KOPT-K1 (cell line): ENCODE results near the gene GRK4.

Source experiments
- H3K27ac ChIP-seq: fragments of 200-600 bp; sonication (generic); 2 replicates; pipeline ENCODE4 v1.5.1; 2016; ENCODE audit warnings: antibody characterized with exemption, mild to moderate bottlenecking, low read depth, low read length; ENCODE audit not compliant: poor library complexity, severe bottlenecking
- H3K36me3 ChIP-seq: fragments of 200-600 bp; sonication (generic); 2 replicates; pipeline ENCODE4 v1.5.1; 2017; ENCODE audit warnings: antibody characterized with exemption, mild to moderate bottlenecking, low read length, moderate library complexity; ENCODE audit not compliant: insufficient read depth
- H3K9me3 ChIP-seq: fragments of 200-600 bp; sonication (generic); 2 replicates; pipeline ENCODE4 v1.5.1; 2017; ENCODE audit warnings: antibody characterized with exemption, low read length, mild to moderate bottlenecking; ENCODE audit not compliant: insufficient read depth, poor library complexity, severe bottlenecking

The GRK4 gene

DNA sequence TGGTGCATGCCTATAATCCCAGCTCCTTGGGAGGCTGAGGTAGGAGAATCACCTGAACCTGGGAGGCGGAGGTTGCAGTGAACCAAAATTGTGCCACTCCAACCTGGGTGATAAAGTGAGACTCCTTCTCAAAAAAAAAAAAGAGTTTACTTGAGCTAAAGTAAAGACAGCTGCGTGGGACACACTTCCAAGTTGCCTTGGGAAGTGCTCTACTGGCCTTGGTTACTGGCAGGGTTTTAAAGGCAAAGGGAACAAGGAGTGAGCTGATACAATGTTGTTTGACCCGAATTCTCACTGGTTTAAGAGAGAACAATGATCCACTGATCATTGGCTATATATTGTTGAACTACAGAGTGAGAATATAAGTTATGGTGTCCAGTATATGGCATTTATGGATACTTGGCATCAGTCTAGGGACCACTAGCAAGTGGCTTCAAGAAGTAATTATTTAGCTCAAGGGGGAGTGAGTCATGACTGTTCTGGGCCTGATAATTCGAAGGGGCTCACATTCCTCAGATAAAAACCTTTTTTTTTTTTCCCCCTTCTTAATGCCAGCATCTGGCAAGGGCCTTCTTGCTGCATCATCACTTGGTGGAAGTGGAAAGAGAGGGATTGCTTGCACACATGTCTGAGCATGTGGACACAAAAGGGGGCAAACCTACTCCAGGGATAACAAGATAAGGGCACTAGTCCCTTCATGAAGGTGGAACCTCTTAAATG lies 32.3 kb downstream of the GRK4 start:
- Histone ChIP-seq H3K27ac (no peak overlapping the region), H3K9me3 (no peaks in the 10 kb centered on the region), H3K36me3 (no peaks in the 10 kb centered on the region)

DNA sequence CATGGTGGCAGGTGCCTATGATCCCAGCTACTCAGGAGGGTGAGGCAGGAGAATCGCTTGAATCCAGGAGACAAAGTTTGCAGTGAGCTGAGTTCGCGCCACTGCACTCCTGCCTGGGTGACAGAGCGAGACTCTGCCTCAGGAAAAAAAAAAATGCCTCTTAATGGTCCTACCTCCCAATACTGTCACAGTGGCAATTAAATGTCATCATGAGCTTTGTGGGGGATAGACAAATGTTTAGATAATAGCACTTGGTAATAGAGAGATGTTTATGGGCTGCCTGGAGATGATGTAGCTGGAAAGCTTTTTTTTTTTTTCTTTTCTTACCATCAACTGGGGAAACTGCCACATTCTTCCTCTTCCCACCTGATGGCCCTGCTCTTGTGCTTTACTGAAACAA lies 33.0 kb downstream of the GRK4 start:
- Histone ChIP-seq H3K27ac (no peak overlapping the region), H3K36me3 (no peaks in the 10 kb centered on the region), H3K9me3 (no peaks in the 10 kb centered on the region)

DNA sequence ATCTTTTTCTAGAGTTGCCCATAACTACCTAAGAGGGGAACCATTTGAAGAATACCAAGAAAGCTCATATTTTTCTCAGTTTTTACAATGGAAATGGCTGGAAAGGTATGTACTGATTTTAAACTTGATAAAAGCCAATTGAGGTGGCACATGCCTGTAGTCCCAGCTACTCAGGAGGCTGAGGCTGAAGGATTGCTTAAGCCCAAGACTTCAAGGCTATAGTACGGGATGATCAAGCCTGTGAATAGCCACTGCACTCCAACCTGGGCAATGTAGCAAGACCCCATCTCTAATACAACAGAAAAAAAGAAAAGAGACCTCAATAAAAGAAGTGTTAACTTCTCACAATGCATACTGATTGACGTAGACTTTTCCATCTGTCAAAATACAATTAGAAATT lies 44.4 kb downstream of the GRK4 start:
- Histone ChIP-seq H3K27ac (no peak overlapping the region), H3K9me3 (no peaks in the 10 kb centered on the region), H3K36me3 (no peaks in the 10 kb centered on the region)

DNA sequence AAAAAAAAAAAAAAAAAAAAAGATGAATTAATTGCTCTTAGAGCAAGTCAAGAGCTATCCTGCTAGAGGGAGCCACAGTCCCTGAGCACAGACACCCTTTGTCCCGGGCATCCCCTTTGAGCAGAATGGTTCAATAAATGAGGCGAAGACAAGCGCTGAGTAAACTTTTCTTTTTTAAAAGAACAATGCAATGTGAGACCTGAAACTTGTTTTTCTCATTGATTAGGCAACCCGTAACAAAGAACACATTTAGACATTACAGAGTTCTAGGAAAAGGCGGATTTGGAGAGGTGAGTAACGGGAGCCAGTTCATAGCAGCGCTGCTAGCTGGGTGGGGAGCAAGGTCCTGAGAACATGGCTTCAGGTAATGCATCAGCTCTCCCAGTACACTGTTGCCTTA lies 46.1 kb downstream of the GRK4 start:
- H3K27ac ChIP-seq: no peak overlapping the region
- H3K9me3 ChIP-seq: no peaks in the 10 kb centered on the region
- no peaks in the 10 kb centered on the region for H3K36me3 ChIP-seq

DNA sequence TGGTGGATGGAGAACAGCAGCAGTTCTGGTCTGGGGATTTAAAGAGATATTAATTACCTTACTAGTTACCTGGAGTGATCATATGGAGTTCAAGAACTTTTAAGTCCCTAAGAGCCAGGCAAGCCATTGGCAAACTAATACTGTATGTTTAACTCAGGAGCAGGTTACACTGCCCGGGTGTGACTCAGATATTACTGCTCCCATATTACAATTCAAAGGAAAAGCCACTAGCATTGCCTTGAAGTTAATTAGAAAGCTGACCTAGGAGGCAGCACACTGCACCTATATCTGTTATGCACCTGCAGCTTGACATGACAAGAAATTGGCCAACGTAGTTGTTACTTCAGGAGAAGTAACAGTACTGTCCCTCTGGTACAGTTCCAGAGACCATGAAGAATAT lies 47.2 kb downstream of the GRK4 start:
- Histone ChIP-seq H3K36me3 (no peaks in the 10 kb centered on the region), H3K9me3 (no peaks in the 10 kb centered on the region), H3K27ac (no peak overlapping the region)

DNA sequence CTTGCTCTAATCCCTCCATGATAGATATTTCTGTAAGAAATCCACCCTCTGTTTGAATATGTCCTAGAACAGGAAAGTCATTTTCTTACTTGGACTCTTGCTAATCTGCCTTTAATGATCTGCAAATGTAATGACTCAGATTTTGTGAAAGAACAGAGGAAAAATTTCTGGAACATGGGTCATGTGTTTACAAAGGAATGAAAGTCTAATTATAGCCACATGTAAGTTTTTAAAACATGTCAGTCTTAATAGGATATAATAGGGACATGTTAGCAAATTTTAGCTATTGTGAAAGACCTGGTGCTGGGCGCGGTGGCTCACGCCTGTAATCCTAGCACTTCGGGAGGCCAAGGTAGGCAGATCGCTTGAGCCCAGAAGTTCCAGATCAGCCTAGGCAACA lies 47.6 kb downstream of the GRK4 start:
- no peaks in the 10 kb centered on the region for H3K9me3 ChIP-seq
- H3K36me3 ChIP-seq: no peaks in the 10 kb centered on the region
- H3K27ac ChIP-seq: no peak overlapping the region

DNA sequence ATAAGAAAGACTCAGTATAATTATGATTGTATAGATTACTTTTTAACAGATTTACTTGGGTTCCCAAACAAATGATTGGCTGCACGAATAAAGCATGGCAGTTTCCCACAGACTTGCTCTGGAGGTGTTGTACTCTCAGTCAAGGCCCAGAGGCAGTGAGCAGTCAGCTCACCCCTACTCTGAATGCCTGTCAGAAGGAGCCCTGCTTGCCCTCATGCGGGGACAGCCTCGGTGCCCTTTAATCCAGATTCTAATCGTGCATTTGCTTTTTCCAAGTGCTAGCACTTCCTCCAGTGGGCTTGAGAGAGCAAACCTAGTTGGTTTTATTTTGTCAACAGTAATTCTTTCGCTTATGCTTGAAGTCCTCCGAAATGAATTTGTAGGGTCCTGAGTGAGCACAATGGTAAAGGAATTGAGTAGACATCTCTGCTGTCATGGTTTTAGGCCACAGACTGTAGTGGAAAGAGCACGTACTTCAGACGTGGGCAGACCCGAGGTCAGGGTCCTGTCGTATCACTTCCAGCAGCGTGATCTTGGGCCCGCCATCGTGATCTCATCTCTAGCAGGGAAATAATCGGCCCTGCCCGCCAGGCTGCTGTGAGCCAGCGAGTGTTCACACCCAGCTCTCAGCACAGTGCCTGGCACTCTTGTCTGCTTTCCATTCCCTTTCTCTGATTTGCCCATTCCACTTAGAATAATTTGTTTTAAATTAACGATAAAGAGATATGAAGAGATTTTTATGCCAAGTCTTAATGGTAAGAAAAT lies 48.3 kb downstream of the GRK4 start:
- H3K9me3 ChIP-seq: no peaks in the 10 kb centered on the region
- no peaks in the 10 kb centered on the region for H3K36me3 ChIP-seq
- H3K27ac ChIP-seq: no peak overlapping the region

DNA sequence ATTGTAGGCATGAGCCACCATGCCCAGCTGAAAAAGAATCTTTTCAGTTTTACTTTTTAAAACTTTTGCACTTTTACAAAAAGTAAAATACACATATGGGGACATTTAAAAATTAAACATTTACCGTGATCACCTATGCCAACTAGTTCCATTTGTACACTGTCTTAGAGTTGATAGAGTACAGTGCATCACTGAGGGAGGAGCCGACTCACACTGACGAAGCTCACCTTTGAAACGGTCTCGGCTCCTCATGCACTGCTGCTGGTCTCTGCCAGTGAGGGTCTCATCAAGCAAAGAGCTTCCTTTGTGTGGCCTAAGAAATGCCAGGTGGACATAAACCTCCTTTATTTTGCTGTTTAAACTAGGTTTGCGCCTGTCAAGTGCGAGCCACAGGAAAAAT lies 50.0 kb downstream of the GRK4 start:
- Histone ChIP-seq H3K27ac (no peak overlapping the region), H3K36me3 (no peaks in the 10 kb centered on the region), H3K9me3 (no peaks in the 10 kb centered on the region)

DNA sequence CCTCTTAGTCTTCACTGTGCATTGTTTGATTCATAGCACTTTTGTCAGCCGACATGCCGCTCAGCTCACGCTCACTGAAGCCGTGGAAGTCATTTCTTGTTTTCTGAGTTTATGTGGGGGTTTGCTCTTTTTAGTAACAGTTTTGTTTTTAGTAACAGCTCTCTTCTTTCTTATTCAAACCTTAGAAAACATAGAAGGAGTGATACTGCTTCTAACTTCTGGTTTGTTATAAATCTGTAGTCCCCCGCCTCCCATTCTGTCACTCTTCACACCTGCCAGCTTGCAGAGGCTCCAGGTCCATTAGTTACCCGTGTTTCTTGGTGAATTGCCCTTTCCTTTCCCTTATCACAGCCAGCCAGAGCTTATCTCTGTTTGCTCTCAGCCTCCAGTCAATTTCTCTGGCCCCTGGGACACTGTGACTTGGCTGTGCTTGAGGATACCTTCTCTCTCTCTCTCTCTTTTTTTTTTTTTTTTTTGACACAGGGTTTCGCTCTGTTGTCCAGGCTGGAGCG lies 50.5 kb downstream of the GRK4 start:
- Histone ChIP-seq H3K27ac (no peak overlapping the region), H3K36me3 (no peaks in the 10 kb centered on the region), H3K9me3 (no peaks in the 10 kb centered on the region)

DNA sequence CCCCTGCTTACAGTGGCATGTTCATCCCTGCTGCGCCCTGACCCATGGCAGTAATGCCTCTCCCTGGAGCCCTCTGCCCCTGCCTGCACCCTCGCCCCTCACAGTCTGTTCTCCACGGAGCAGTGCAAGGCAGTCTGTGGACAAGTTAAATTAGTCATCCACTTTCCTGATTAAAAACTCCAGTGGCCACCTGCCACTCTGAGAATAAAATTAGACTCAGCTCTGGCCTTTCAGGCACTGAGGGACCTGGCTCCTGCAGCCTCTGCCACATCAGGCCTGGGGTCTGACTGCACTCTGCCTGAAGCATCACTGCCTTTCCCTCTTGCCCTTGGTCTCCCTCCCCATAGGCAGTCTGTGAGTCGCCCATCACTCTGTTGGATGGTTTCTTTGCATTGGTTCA lies 53.6 kb downstream of the GRK4 start:
- Histone ChIP-seq H3K9me3 (no peaks in the 10 kb centered on the region), H3K36me3 (no peaks in the 10 kb centered on the region), H3K27ac (no peak overlapping the region)

DNA sequence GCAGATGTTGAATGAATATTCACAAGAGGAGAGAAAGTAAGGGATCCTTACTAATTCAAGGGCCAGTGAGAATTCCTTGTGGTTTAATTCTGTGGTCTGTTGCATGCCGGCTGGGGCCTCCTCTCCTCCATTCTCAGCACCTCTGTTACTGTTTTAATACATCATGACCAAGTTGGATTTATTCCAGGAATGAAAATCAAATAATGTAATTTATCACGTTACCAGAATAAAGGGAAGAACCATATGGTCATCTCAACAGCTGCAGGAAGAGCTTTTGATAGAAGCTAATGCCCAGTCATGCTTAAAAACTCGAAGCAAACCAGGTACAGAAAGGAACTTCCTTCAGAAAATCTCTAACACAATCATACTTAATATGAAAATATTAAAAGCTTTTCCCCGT lies 54.1 kb downstream of the GRK4 start:
- Histone ChIP-seq H3K27ac (no peak overlapping the region), H3K9me3 (no peaks in the 10 kb centered on the region), H3K36me3 (no peaks in the 10 kb centered on the region)

DNA sequence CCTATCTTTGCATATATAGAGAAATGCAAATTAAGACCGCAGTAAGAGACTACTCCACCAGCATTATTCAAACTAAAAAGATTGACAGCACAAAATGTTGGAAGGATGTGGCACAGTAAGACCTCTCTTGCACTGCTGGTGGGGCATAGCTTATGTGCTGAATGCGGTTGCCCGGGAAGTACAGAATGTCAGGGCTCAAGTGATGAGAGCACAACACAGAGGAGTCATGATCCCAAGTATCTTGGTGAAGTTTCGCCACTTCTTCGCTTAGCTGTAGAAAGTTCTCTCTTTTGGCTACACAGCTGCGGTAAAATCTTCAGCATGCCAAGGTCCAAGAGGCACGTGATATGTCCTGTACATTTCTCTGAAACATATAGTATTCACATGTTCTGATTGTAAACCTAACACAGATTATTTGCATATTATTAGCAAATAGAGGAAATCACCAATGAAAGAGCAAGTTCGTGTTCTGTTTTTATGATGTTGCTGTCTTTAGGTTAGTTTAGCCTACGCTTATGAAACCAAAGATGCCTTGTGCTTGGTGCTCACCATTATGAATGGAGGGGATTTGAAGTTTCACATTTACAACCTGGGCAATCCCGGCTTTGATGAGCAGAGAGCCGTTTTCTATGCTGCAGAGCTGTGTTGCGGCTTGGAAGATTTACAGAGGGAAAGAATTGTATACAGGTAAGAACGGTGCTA lies 55.9 kb downstream of the GRK4 start:
- Histone ChIP-seq H3K27ac (no peak overlapping the region), H3K9me3 (peaks cover 6% of the 10 kb centered on the region), H3K36me3 (no peaks in the 10 kb centered on the region)

DNA sequence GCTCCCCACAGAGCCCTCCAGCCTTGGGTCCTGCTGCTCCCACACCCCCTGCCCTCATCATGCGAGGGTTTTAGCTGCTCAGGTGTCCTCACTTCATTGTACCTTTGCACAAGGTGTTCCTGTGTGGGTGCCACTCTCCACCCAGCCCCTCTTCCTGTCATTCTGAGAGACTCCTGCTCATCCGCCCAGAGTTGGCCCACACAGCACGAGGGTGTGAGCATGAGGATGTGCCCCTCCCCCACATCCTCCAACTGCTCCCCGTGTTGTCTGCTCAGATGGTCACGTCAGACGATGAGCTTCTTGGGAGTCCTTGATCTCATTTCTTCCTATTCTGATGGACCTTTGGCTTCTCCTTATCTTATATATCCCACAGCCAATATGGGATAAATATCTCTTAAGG lies 57.8 kb downstream of the GRK4 start:
- no peak overlapping the region for H3K27ac ChIP-seq
- peaks cover 6% of the 10 kb centered on the region for H3K9me3 ChIP-seq
- no peaks in the 10 kb centered on the region for H3K36me3 ChIP-seq

DNA sequence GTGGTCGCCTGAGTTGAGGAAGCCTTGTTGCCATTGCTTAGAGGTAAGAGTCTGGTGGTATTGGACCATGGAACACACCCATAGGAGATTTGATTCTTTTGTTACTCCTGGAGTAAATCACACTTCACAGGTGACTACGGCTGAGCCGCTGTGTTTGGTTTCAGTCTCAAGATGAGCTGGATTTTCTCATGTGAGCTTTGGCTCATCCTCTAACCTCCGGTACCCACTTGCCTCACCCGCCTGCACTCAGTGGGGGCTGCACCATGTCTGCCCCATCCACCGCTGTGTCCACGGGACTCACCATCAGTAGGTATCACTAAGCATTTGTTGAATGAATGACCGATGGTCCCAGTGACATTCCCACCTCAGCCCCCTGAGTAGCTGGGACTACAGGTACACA lies 58.3 kb downstream of the GRK4 start:
- H3K36me3 ChIP-seq: no peaks in the 10 kb centered on the region
- no peak overlapping the region for H3K27ac ChIP-seq
- peaks cover 6% of the 10 kb centered on the region for H3K9me3 ChIP-seq

DNA sequence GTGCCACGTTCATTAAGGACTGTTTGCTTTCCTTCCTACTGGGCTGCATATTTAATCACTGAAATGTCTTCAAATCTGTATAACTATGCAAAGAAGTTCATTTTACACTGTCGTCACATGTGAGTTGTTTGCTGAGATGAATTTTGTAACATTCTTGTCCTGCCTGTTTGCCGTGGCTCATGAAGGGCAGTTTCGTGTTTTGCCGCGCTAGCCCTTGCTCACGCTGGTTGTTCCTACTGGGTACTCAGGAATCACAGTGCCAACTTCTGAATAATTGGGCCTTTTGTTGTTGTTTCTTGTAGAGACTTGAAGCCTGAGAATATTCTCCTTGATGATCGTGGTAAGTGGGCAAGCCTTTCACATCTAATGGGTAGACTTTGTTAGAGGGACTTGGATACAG lies 58.7 kb downstream of the GRK4 start:
- no peaks in the 10 kb centered on the region for H3K36me3 ChIP-seq
- peaks cover 6% of the 10 kb centered on the region for H3K9me3 ChIP-seq
- H3K27ac ChIP-seq: no peak overlapping the region
